Midbrain (tissue), 1 donor: ENCODE measurements around the gene GPC5.
"Not testable (repeated sequence)": the region's sequence is repeated elsewhere in the genome, so short reads cannot be mapped to it uniquely, and the experiment has no call there.

Experiments
- DNase-seq: peaks from one replicate; lab custom pipeline; 2025; lab: John Stamatoyannopoulos, UW

Gene GPC5

GRCh38 chr13:91781982-91782691 is 383.7 kb downstream of the GPC5 start:
- DNase-seq, result peak; percentile 37

- no peak for DNase-seq
These were observed 387.2 kb downstream of the GPC5 start for GRCh38 chr13:91785431-91786119.

- no peak for DNase-seq
These were observed 393.6 kb downstream of the GPC5 start for GRCh38 chr13:91792054-91792453.

- no peak for DNase-seq
These were observed 399.1 kb downstream of the GPC5 start for GRCh38 chr13:91797567-91797966.

- DNase-seq, result not testable (repeated sequence)
These were observed 399.9 kb downstream of the GPC5 start for GRCh38 chr13:91798338-91798737.

- DNase-seq, result not testable (repeated sequence)
These were observed 403.4 kb downstream of the GPC5 start for GRCh38 chr13:91801772-91802171.

GRCh38 chr13:91802957-91803356 is 404.5 kb downstream of the GPC5 start:
- DNase-seq, result no peak

GRCh38 chr13:91804724-91805123 is 406.3 kb downstream of the GPC5 start:
- no peak for DNase-seq

- no peak for DNase-seq
These were observed 407.2 kb downstream of the GPC5 start for GRCh38 chr13:91805605-91806004.

GRCh38 chr13:91809161-91809560 is 410.7 kb downstream of the GPC5 start:
- no peak for DNase-seq

GRCh38 chr13:91813253-91813652 is 414.8 kb downstream of the GPC5 start:
- DNase-seq, result no peak

- no peak for DNase-seq
These were observed 417.9 kb downstream of the GPC5 start for GRCh38 chr13:91816263-91816807.

GRCh38 chr13:91817250-91817649 is 418.8 kb downstream of the GPC5 start:
- DNase-seq, result peak; percentile 17

- no peak for DNase-seq
These were observed 426.0 kb downstream of the GPC5 start for GRCh38 chr13:91824416-91824815.

- no peak for DNase-seq
These were observed 427.1 kb downstream of the GPC5 start for GRCh38 chr13:91825516-91825915.

GRCh38 chr13:91836553-91836952 is 438.1 kb downstream of the GPC5 start:
- DNase-seq, result no peak

- DNase-seq, result no peak
These were observed 447.2 kb downstream of the GPC5 start for GRCh38 chr13:91845612-91846011.

- no peak for DNase-seq
These were observed 465.3 kb downstream of the GPC5 start for GRCh38 chr13:91863699-91864098.

- DNase-seq, result no peak
These were observed 469.9 kb downstream of the GPC5 start for GRCh38 chr13:91868351-91868750.

- DNase-seq, result no peak
These were observed 480.1 kb downstream of the GPC5 start for GRCh38 chr13:91878491-91878890.

GRCh38 chr13:91879360-91879759 is 480.9 kb downstream of the GPC5 start:
- DNase-seq, result no peak

- no peak for DNase-seq
These were observed 484.5 kb downstream of the GPC5 start for GRCh38 chr13:91882918-91883317.

- no peak for DNase-seq
These were observed 491.2 kb downstream of the GPC5 start for GRCh38 chr13:91889641-91890040.
